Raji (cell line): ENCODE results near the gene NEO1.

Experiments
- POLR2A ChIP-seq: IDR thresholded peaks from 2 replicates; pipeline ENCODE4 v1.6.1; 2011; ENCODE audit warnings: low read depth, low read length, control low read depth; ENCODE audit not compliant: insufficient read depth

NEO1 gene

DNA sequence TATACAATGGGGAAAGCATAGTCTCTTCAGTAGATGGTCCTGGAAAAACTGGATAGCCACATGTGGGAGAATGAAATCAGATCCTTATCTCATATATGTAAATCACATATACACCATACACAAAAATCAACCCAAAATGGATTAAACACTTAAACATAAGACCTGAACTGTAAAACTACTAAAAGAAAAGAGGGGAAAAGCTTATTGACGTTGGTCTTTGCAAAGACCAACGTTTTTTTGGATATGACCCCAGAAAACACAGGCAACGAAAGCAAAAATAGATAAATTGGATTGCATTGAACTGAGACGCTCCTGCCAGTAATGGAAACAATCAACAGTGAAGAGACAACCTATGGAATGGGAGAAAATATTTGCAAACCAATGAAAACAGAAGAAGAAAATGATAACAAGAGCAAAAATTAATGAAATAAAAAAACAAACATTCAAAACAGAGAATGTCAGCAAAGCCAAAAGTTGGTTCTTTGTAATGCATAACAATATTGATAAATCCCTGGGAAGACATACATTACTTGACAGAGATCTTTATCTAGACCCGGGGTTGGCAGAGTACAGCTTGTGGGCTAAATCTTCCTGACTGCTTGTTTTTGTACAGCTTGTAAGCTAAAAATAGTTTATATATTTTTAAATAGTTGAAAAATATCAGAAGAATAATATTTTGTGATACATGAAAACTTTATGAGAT is 86.9 kb downstream of the NEO1 start:
- no peak for TF ChIP-seq POLR2A

DNA sequence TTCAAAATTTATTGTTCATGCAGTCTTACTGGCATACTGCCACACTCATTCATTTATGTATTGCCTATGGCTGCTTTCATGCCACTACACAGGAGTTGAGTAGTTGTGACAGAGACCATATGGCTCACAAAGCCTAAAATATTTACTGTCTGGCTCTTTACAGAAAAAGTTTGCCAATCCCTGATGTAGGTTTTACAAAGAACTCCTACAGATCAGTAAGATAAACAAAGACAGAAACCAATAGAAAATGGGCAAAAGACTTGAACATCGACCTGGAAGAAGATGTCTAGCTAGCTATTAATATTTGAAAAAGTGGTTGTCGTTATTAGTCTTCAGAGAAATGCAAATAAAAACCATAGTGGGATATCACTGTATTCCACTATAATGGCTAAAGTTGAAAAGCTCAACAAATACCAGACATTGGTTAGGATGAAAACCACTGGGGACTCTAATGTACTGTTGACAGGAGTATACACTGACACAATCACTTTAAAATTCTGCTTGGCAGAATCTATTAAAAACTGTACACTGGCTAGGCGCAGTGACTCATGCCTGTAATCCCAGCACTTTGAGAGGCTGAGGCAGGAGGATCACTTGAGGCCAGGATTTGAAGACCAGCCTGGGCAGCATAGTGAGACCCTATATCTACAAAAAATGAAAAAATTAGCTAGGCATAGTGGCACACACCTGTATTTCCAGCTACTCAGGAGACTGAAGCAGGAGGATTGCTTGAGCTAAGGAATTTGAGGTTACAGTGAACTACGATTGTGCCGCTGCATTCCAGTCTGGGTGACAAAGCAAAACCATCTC is 87.7 kb downstream of the NEO1 start:
- TF ChIP-seq POLR2A, result no peak

GRCh38 chr15:73141216-73141900 is 89.1 kb downstream of the NEO1 start:
- no peak for TF ChIP-seq POLR2A

- no peak for TF ChIP-seq POLR2A
Measured at GRCh38 chr15:73142802-73143762, 90.8 kb downstream of the NEO1 start.

GRCh38 chr15:73143763-73144155 is 91.5 kb downstream of the NEO1 start:
- no peak for TF ChIP-seq POLR2A

GRCh38 chr15:73146419-73146818 is 94.2 kb downstream of the NEO1 start:
- TF ChIP-seq POLR2A, result no peak

DNA sequence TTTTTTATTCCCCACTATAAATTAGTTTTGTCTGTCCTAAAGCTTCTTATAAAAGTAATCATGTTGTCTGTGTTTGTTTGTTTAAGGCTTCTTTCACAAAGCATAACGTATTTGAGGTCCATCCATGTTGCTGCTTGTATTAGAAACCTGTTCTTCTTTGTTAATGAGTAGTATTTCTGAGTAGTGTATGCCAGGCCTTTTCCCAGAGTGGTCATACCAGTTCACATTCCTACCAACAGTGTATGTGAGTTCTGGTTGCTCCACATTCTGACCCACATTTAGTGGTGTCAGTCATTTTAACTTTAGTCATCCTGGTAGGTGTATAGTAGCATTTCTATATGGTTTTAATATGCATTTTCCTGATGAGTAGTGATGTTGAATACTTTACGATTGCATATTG is 98.6 kb downstream of the NEO1 start:
- TF ChIP-seq POLR2A, result no peak

- no peak for TF ChIP-seq POLR2A
Measured at GRCh38 chr15:73153024-73153423, 100.8 kb downstream of the NEO1 start.

- TF ChIP-seq POLR2A, result no peak
Measured at GRCh38 chr15:73153447-73153846, 101.2 kb downstream of the NEO1 start.

DNA sequence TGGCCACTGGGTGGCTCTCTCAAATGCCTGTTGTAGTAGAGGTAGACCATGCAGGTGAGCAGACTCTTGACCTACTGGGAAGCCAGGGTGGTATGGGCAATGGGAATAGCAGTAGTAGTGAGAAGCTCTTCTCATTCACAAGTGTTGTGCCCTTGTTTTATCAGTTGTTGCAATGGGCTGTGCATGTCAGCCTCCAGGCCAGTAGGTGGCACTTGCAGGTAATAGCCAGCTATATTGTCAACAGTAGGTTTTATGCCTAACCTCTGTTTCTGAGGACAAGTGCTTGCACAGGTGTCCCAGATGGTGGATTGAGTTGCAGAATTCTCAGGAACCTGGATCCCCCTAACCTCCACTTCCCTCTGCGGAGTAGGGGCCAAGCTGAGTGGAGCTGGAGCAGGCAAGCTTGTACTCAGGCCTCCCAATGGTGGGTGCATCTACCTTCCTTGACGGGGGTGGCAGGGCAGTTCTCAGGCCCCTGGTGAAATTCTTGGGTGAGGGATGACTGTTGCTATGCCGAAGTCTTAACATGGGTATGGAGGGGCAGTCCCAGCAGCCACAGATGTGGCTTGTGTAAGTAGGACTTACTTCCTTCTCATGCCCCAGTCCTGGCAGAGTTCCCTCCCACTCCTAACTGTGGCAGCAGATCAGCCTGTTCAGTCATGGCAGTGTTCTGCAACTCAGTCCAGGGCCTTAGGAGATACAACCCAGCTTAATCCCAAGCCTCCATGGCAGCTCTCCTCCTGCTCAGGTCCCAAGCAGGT is 104.3 kb downstream of the NEO1 start:
- TF ChIP-seq POLR2A, result no peak

DNA sequence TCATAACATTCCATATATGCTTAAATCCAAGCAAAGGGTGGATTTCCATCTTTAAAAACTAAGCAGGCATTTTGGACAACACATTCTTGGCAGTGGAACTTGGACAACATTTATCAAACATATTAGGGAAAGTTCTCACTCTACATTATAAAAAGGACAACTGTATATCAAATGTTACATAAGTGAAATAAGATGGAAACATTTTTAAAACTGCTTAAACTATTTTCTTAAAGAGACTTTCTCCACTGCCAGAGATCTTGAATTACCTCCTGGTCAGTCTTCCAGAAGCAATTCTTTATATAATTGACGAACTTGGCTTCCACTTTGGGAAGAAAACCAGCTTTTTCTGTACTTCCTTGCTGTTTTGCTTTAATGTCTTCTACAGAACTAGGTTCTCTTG is 109.3 kb downstream of the NEO1 start:
- TF ChIP-seq POLR2A, result no peak

GRCh38 chr15:73165435-73165834 is 113.2 kb downstream of the NEO1 start:
- TF ChIP-seq POLR2A, result no peak

GRCh38 chr15:73165844-73166243 is 113.6 kb downstream of the NEO1 start:
- no peak for TF ChIP-seq POLR2A

GRCh38 chr15:73168487-73168886 is 116.2 kb downstream of the NEO1 start:
- no peak for TF ChIP-seq POLR2A

- no peak for TF ChIP-seq POLR2A
Measured at GRCh38 chr15:73171711-73172110, 119.4 kb downstream of the NEO1 start.

DNA sequence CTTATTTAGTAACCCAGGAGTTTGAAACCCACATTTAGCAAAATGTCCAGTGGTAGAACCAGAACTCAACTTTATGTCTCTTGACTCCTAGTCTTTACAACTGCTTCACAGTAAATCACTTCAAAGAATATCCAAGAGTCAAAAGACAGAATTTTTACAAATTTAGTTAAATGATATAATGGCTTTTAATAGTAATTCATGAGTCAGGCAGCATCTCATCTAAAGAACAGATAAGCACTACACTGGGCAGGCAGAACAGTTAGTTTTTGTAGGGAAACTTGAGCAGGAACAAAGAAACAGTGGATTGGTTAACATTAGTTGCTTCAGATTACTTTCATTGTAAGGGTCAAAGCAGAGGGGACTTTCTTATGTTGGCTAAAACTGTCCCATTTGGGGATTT is 120.2 kb downstream of the NEO1 start:
- no peak for TF ChIP-seq POLR2A
